ENCODE results near the gene MAP3K12. TPM values are rescaled to one million over a fixed set of nuclear protein-coding genes. Genes with fewer than 3 reads are reported as not detected.

The MAP3K12 gene
- total and polyA plus RNA-seq, 10 of the 15 experiments (the other 5 are each of a cell fraction or from before 2014, with no cell fraction given) = 0.45 to 14.9 (median 6.9) TPM

DNA sequence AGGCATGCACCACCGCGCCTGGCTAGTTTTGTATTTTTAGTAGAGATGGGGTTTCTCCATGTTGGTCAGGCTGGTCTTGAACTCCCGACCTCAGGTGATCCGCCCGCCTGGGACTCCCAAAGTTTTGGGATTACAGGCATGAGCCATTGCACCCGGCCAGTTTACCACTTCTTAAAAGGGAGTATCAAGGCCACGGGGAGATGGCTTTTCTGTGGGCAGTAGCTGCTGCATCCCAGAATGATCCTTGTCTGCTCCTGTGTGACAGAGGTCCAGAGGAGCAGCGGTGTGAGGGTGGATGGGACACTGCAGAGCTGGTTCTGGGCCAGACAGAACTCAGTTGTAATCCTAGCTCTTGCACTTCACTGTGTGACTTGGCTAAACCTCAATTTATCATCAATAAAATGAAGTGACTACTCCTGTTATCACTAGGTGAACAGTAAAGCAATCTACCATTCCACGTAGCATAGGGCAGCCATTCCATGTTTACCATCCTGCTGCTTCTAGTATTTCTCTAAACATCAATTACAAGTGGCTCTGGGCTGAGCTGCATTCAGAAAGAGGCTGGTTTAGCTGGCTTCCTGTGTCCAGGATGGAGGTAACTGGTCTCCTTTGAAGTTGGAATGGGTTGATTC is 11.0 kb upstream of the MAP3K12 start:
- peaks cover 10 to 27% of the 10 kb centered on the region in 2 experiments; a peak in 3 of 4 replicates for H3K36me3 ChIP-seq (ENCODE audit: control insufficient read depth in 2 of 2, insufficient read depth in 2 of 2, low read length in 1 of 2)
- H2AFZ ChIP-seq (ENCODE audit: control insufficient read depth, low read depth, low read length) = no peak overlapping the region
- ATAC-seq (no peak), FAIRE-seq (no peak), DNase-seq (ENCODE audit: low read depth, low spot score) (no peak)
- BruUV-seq (replicated peaks) = no TSS peak
- 97% methylated on average over 9 of the region's 9 CpGs for WGBS (ENCODE audit: insufficient coverage, insufficient replicate concordance, low lambda C conversion rate, missing lambda C conversion rate)
- ChIA-PET SMC1A (ENCODE audit: uncharacterized antibody, unreplicated experiment) (interaction anchor here (0.7 to 4.9 kb wide), 5 partner anchors 11 to 154 kb away, joined by 3 to 32 read pairs (median 3); partner anchors contain the start of gene MAP3K12), POLR2A (interaction anchor here (1.2 kb wide), 1 partner anchor 9 kb away, joined by 4 read pairs; the partner anchor contains the start of gene TARBP2), RAD21 (ENCODE audit: unreplicated experiment) (interaction anchor here (0.7 kb wide), 1 partner anchor 158 kb away, joined by 3 read pairs; no protein-coding TSS in a partner anchor), CTCF (interaction anchor here (0.7 to 4.7 kb wide), 10 partner anchors 19 to 352 kb away, joined by 3 to 55 read pairs (median 10); partner anchors contain the start of genes AAAS and AMHR2)
- in situ Hi-C loops (cut with MboI) (no loop called here), intact Hi-C loops (cut with micrococcal nuclease; ENCODE audit: unreplicated experiment) (no loop called here)
- no peaks in the 10 kb centered on the region for H4K20me1 ChIP-seq (ENCODE audit: control insufficient read depth, insufficient read depth)
- no peak overlapping the region for H3K27ac ChIP-seq (ENCODE audit: control insufficient read depth, insufficient read depth)
- H3K79me2 ChIP-seq (ENCODE audit: control insufficient read depth, insufficient read depth, low read length) = no peaks in the 10 kb centered on the region
- H3K4me3 ChIP-seq = no peak overlapping the region
- no peaks in the 10 kb centered on the region for H3K27me3 ChIP-seq (replicated peaks in 1 of 2; ENCODE audit: control insufficient read depth in 2 of 2, insufficient read depth in 2 of 2, low read length in 1 of 2)
- no peak overlapping the region for H3K4me2 ChIP-seq (ENCODE audit: control insufficient read depth, insufficient read depth)
- H3K4me1 ChIP-seq (ENCODE audit: control insufficient read depth, insufficient read depth, low read length) = 0 out of 2 replicates have a peak, but pooled peaks cover 3% of the 10 kb centered on the region
- H3K9me3 ChIP-seq (replicated peaks; ENCODE audit: control insufficient read depth, insufficient read depth, low read length) = no peaks in the 10 kb centered on the region
- H3K9ac ChIP-seq (ENCODE audit: control insufficient read depth, insufficient read depth, low read length) = no peak overlapping the region
- TF ChIP-seq BMI1 (IDR thresholded peaks at IDR 0.05; ENCODE audit: borderline replicate concordance) (no peak), SIN3A (IDR thresholded peaks at IDR 0.05; ENCODE audit: low read depth, low read length) (no peak), POLR2AphosphoS2 (IDR thresholded peaks at IDR 0.05; ENCODE audit: low read depth, low read length) (no peak), KLF5 (IDR thresholded peaks at IDR 0.05; ENCODE audit: partially characterized antibody) (no peak), WRNIP1 (IDR thresholded peaks at IDR 0.05; ENCODE audit: borderline replicate concordance, low read depth, low read length) (no peak), IKZF1 (conservative IDR thresholded peaks at IDR 0.05) (no peak), MEF2B (IDR thresholded peaks at IDR 0.05; ENCODE audit: partially characterized antibody, poor library complexity, severe bottlenecking) (no peak)
- TF ChIP-seq, protein P1, sequence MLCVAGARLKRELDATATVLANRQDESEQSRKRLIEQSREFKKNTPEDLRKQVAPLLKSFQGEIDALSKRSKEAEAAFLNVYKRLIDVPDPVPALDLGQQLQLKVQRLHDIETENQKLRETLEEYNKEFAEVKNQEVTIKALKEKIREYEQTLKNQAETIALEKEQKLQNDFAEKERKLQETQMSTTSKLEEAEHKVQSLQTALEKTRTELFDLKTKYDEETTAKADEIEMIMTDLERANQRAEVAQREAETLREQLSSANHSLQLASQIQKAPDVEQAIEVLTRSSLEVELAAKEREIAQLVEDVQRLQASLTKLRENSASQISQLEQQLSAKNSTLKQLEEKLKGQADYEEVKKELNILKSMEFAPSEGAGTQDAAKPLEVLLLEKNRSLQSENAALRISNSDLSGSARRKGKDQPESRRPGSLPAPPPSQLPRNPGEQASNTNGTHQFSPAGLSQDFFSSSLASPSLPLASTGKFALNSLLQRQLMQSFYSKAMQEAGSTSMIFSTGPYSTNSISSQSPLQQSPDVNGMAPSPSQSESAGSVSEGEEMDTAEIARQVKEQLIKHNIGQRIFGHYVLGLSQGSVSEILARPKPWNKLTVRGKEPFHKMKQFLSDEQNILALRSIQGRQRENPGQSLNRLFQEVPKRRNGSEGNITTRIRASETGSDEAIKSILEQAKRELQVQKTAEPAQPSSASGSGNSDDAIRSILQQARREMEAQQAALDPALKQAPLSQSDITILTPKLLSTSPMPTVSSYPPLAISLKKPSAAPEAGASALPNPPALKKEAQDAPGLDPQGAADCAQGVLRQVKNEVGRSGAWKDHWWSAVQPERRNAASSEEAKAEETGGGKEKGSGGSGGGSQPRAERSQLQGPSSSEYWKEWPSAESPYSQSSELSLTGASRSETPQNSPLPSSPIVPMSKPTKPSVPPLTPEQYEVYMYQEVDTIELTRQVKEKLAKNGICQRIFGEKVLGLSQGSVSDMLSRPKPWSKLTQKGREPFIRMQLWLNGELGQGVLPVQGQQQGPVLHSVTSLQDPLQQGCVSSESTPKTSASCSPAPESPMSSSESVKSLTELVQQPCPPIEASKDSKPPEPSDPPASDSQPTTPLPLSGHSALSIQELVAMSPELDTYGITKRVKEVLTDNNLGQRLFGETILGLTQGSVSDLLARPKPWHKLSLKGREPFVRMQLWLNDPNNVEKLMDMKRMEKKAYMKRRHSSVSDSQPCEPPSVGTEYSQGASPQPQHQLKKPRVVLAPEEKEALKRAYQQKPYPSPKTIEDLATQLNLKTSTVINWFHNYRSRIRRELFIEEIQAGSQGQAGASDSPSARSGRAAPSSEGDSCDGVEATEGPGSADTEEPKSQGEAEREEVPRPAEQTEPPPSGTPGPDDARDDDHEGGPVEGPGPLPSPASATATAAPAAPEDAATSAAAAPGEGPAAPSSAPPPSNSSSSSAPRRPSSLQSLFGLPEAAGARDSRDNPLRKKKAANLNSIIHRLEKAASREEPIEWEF (IDR thresholded peaks at IDR 0.05; ENCODE audit: insufficient replicate concordance, low read depth, low read length) = no peak
- TF ChIP-seq, protein P2, sequence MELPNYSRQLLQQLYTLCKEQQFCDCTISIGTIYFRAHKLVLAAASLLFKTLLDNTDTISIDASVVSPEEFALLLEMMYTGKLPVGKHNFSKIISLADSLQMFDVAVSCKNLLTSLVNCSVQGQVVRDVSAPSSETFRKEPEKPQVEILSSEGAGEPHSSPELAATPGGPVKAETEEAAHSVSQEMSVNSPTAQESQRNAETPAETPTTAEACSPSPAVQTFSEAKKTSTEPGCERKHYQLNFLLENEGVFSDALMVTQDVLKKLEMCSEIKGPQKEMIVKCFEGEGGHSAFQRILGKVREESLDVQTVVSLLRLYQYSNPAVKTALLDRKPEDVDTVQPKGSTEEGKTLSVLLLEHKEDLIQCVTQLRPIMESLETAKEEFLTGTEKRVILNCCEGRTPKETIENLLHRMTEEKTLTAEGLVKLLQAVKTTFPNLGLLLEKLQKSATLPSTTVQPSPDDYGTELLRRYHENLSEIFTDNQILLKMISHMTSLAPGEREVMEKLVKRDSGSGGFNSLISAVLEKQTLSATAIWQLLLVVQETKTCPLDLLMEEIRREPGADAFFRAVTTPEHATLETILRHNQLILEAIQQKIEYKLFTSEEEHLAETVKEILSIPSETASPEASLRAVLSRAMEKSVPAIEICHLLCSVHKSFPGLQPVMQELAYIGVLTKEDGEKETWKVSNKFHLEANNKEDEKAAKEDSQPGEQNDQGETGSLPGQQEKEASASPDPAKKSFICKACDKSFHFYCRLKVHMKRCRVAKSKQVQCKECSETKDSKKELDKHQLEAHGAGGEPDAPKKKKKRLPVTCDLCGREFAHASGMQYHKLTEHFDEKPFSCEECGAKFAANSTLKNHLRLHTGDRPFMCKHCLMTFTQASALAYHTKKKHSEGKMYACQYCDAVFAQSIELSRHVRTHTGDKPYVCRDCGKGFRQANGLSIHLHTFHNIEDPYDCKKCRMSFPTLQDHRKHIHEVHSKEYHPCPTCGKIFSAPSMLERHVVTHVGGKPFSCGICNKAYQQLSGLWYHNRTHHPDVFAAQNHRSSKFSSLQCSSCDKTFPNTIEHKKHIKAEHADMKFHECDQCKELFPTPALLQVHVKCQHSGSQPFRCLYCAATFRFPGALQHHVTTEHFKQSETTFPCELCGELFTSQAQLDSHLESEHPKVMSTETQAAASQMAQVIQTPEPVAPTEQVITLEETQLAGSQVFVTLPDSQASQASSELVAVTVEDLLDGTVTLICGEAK (IDR thresholded peaks at IDR 0.05; ENCODE audit: borderline replicate concordance) = no peak
